Peyer's patch (tissue), 4 donors: ENCODE data around the gene FAM171A1.

Source experiments
- CTCF ChIP-seq, 6 experiments: fragments of 450-650 bp in 4 of 6; fragments of 200-600 bp in 2 of 6; sonication (generic) in 1 of 6; IDR thresholded peaks; one replicate each; pipeline ENCODE4 v1.5.1; 2017 to 2019; ENCODE audit warnings: antibody characterized with exemption in 6 of 6, mild to moderate bottlenecking in 3 of 6, moderate library complexity in 1 of 6
- POLR2A ChIP-seq, 2 donors: fragments of 450-650 bp; IDR thresholded peaks; one replicate each; pipeline ENCODE4 v1.5.1; 2017; ENCODE audit warnings: antibody characterized with exemption in 2 of 2, mild to moderate bottlenecking in 2 of 2, moderate library complexity in 2 of 2

GRCh38 chr10:15335508-15335907 lies 35.6 kb downstream of the FAM171A1 start:
- TF ChIP-seq CTCF (IDR thresholded peaks at IDR 0.05) (no peak), POLR2A (IDR thresholded peaks at IDR 0.05) (no peak)
